Measurements from ENCODE around the gene MSRB3.

Gene MSRB3

DNA sequence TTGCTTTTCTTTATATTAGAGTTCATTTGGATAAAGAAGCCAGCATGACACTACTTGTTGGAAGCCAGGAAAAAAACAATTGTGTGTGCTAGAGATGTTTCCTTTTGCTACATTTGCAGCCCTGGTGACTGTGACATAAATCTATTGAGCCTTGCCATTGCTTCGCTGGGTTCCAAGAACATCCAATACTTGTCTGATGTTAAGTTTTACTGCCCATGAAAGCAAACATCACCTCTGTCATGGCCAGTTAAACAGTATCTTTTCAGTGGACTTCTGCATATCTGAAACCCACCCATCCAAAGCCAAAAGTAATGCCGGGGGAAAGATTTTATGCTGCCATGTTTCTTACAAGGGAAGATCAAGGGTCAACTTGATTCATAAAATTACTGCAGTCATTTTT lies 184.0 kb downstream of the MSRB3 start:
- TF ChIP-seq, protein P1, sequence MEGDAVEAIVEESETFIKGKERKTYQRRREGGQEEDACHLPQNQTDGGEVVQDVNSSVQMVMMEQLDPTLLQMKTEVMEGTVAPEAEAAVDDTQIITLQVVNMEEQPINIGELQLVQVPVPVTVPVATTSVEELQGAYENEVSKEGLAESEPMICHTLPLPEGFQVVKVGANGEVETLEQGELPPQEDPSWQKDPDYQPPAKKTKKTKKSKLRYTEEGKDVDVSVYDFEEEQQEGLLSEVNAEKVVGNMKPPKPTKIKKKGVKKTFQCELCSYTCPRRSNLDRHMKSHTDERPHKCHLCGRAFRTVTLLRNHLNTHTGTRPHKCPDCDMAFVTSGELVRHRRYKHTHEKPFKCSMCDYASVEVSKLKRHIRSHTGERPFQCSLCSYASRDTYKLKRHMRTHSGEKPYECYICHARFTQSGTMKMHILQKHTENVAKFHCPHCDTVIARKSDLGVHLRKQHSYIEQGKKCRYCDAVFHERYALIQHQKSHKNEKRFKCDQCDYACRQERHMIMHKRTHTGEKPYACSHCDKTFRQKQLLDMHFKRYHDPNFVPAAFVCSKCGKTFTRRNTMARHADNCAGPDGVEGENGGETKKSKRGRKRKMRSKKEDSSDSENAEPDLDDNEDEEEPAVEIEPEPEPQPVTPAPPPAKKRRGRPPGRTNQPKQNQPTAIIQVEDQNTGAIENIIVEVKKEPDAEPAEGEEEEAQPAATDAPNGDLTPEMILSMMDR (IDR thresholded peaks at IDR 0.05; ENCODE audit: insufficient read depth, missing control alignments) = no peak
- FAIRE-seq (no peak), DNase-seq (ENCODE audit: insufficient read length, low spot score) (no peak)

DNA sequence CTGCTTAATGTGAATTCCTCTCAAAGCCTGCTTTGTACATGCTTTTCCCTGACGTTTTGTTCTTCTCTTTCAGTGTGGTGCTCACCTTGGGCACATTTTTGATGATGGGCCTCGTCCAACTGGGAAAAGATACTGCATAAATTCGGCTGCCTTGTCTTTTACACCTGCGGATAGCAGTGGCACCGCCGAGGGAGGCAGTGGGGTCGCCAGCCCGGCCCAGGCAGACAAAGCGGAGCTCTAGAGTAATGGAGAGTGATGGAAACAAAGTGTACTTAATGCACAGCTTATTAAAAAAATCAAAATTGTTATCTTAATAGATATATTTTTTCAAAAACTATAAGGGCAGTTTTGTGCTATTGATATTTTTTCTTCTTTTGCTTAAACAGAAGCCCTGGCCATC lies 184.6 kb downstream of the MSRB3 start:
- no peak for FAIRE-seq

DNA sequence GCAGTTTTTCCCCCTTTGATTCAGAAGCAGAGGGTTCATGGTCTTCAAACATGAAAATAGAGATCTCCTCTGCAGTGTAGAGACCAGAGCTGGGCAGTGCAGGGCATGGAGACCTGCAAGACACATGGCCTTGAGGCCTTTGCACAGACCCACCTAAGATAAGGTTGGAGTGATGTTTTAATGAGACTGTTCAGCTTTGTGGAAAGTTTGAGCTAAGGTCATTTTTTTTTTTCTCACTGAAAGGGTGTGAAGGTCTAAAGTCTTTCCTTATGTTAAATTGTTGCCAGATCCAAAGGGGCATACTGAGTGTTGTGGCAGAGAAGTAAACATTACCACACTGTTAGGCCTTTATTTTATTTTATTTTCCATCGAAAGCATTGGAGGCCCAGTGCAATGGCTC lies 185.1 kb downstream of the MSRB3 start:
- FAIRE-seq (no peak), DNase-seq (ENCODE audit: insufficient read length, low spot score) (no peak)
- TF ChIP-seq, protein P1 (IDR thresholded peaks at IDR 0.05; ENCODE audit: insufficient read depth, missing control alignments) = no peak

More for the DNA sequence above, 184.6 kb downstream of the MSRB3 start:
- DNase-seq (ENCODE audit: insufficient read length, low spot score) = no peak
- TF ChIP-seq, protein P1 (IDR thresholded peaks at IDR 0.05; ENCODE audit: insufficient read depth, missing control alignments) = no peak

DNA sequence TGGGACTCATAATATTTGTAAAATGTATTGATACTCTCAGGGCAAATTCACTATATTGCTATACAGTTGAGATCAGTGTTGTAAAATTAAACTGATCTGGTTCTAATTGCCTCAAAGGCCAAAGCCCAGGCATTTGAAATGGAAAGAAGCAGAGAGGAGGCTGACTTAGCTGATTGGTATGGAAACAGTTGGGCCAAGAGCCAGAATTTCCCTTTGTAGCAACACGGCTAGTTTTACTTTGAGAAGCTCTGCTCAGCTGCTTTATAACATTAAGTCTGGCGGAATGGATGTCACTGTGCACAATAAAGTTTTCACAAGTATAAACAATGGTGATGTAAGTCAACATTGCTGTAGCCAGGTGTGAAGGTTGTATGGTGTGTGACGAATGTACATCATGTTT lies 186.4 kb downstream of the MSRB3 start:
- DNase-seq (ENCODE audit: insufficient read length, low spot score) = no peak
- no peak for FAIRE-seq
- TF ChIP-seq, protein P1 (IDR thresholded peaks at IDR 0.05; ENCODE audit: insufficient read depth, missing control alignments) = no peak

DNA sequence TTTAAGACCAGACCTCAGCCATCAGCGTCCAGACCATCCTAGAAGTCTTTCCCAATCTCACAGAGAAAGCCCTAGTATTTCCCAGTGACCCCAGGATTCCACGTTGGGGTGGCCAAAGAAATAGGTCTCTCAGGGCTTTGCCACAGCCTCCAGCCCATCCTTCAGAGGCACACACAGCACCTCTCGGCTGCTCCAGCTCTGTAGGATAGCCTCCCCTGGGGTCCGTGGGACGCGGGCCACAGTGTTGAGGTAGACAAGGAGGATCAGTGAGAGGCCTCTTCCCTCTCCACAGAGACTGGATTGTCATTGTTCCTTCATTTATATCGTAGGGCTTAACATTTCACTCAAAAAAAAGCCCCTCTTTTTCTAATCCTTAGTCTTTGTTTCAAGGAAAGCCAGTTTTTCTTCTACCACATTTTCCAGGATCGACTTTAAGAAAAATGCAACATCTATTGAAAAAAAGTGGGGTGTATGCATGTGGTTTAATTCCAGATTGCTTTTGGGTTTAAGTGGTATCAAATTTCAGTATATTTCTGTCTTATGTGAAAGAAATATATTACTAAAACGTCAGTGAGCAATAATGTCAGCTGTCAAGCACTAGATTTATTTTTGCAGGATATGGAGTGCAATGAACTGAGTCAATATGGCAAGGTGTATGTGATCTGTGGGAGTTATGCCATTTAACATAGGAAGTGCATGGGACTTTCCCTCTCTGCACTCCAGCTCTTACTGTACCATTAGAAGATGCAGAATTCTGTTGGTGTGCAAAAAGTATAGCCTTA lies 187.5 kb downstream of the MSRB3 start:
- FAIRE-seq (no peak), DNase-seq (ENCODE audit: insufficient read length, low spot score) (no peak)
- TF ChIP-seq, protein P1 (IDR thresholded peaks at IDR 0.05; ENCODE audit: insufficient read depth, missing control alignments) = no peak

DNA sequence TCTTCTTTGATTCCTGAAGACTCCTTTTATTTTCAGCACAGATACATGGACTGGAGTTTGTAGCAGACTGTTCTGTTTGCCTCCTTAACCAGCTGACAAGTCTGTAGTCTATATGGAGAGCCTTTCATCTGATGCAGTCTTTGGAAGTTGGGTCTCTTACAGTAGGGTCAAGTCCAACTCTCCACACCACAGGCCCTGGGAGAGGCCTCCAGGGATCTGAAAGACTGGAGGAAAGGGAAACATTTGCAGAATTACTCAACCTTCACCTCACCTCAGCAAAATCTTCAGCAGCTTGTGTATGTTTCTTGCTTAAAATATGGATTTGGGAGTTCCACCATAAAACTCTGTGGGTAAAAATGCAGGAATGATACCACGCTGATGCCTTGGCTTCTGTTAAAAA lies 188.4 kb downstream of the MSRB3 start:
- TF ChIP-seq, protein P1 (IDR thresholded peaks at IDR 0.05; ENCODE audit: insufficient read depth, missing control alignments) = no peak
- no peak for DNase-seq (ENCODE audit: insufficient read length, low spot score)
- no peak for FAIRE-seq

DNA sequence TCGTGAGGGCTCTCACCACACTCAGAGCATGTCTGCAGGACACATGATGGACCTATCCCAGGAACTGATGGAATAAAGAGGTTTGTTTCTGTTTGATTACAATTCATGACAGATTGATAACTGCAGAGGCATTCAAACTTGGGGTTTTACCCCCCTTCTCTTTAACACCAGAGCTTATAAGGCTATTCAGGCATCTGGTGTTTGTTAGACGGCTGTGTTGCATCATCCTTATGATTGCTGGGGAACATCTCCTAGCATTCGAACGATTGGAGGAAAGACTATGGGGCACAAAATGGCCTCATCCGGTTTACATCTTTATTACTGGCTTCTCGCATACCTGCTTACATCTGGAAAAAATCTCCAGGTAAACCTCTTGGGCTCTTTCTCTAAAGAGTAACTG lies 191.8 kb downstream of the MSRB3 start:
- TF ChIP-seq, protein P1 (IDR thresholded peaks at IDR 0.05; ENCODE audit: insufficient read depth, missing control alignments) = no peak
- FAIRE-seq = no peak
- no peak for DNase-seq (ENCODE audit: insufficient read length, low spot score)

All from D721Med (cell line).